Activated T-helper 1 cell treated with Interleukin-2 at 50 U/mL for 16 hours (primary cell): Measurements from ENCODE around the gene TEX10.
"Not testable (repeated sequence)": the region's sequence is repeated elsewhere in the genome, so short reads cannot be mapped to it uniquely, and the experiment has no call there.

Experiments
- DNase-seq: peaks from one replicate; pipeline ENCODE4 v3.0.0-alpha.2; 2020; ENCODE audit warnings: low read depth

Gene TEX10

GRCh38 chr9:100352727-100353505, at the start of gene TEX10:
Gene TEX10 (minus strand): TSS chr9:100352942. CDS start chr9:100349363, 3,579 bp downstream.
- peak; percentile 79 for DNase-seq

DNA sequence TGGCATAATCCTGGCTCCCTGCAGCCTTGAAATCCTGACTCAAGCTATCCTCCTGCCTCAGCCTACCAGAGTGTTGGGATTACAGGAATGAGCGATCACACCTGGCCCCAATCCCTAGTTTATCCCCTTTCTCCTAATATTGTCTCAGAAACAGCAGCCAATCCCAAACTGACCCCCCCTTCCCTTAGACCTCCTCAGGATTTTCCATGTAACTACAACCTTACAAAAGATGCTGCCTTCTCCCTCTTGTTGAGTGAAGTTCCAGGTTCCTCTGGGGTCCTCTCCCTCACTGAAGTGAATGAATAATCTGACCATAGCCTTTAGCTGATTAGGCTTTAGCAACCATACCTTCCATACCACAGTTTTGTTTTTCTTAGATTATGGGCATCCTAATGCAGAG, 48.3 kb upstream of the TEX10 start:
- DNase-seq, result no peak

GRCh38 chr9:100397529-100398266, 45.0 kb upstream of the TEX10 start:
- no peak for DNase-seq

GRCh38 chr9:100396769-100397168, 44.0 kb upstream of the TEX10 start:
- no peak for DNase-seq

- DNase-seq, result no peak
Observed at GRCh38 chr9:100394816-100395215, 42.1 kb upstream of the TEX10 start.

- no peak for DNase-seq
Observed at GRCh38 chr9:100394032-100394695, 41.4 kb upstream of the TEX10 start.

GRCh38 chr9:100392989-100393388, 40.2 kb upstream of the TEX10 start:
- not testable (repeated sequence) for DNase-seq

DNA sequence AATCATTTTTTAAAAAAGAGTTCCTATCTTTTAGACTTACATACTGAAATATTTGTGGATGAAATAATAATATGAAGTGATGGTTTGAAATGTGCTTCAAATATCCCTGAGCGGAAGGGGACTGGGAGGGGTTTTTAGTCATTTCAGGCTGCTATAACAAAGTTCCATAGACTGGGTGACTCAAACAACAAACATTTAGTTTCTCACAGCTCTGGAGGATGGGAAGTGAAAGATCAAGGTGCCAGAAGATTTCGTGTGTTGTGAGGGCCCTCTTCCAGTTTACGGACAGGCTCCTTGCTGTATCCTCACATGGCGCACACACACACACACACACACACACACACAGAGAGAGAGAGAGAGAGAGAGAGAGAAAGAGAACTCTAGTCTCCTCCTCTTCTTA, 27.1 kb upstream of the TEX10 start:
- no peak for DNase-seq

GRCh38 chr9:100377015-100377414, 24.3 kb upstream of the TEX10 start:
- no peak for DNase-seq

GRCh38 chr9:100375658-100376057, 22.9 kb upstream of the TEX10 start:
- DNase-seq, result no peak

DNA sequence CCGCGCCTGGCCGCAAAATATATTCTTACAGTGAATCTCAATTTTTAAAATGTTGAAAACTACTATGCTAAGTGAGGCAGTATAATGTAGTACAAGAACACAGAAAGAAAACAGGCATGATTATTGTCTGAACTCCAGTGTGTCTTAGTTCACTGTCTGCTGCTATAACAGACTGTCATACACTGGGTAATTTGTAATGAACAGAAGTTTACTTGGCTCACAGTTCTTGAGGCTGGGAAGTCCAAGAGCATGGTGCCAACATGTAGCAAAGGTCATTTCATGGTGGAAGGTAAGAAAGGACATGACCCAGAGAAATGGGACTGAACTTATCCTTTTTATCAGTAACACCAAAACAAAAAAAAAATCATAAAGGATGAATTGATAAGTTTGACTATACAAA, 19.9 kb upstream of the TEX10 start:
- DNase-seq, result no peak

- no peak for DNase-seq
Observed at GRCh38 chr9:100370064-100370723, 17.5 kb upstream of the TEX10 start.

- no peak for DNase-seq
Observed at GRCh38 chr9:100368672-100369071, 15.9 kb upstream of the TEX10 start.

- DNase-seq, result no peak
Observed at GRCh38 chr9:100366121-100366520, 13.4 kb upstream of the TEX10 start.

DNA sequence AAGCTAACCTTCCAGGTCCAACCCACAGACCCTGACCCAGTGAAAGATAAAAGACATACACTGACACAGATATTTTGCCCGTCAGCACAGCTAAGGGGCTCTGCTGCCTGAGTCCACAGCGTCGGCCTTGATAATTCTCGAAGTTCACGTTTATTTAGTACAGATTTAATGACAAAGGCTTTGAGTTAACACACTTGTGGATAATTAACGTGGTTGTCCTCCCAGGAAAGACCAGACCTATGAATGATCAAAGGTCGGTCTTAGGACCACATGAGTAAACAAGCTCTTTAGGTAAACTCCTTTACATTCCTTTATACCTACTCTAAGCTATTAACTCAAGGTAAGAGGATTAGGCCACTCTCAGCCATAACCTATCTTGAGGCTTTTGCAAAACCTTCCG, 11.3 kb upstream of the TEX10 start:
- DNase-seq, result no peak

DNA sequence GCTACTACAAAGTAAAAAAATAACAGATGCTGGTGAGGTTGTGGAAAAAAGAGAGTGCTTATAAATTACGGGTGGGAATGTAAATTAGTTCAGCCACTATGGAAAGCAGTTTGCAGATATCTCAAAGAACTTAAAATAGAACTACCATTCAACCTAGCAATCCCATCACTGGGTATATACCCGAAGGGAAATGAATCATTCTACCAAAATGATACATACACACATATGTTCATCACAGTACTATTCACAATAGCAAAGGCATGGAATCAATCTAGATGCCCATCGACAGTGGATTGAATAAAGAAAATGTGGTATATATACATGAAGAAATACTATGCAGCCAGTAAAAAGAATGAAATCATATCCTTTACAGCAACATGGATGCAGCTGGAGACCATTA, 6.3 kb upstream of the TEX10 start:
- no peak for DNase-seq

DNA sequence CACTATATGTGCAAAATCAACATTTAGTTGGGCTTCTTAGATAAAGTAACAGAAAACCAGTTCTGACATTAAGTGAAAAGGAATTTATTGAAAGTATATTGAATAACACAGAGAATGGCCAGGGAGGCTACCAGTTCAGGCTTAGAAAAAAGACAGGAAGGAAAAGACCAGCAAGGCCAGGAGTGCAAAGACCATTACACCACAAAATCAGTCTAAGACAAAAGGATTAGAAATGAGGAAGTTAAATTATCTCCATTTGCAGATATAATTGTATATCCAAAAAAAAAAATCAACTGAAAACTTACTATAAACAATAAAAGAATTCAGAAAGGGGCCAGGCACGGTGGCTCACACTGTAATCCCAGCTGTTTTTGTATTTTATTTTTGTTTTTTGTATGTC, 4.8 kb upstream of the TEX10 start:
- DNase-seq, result no peak

DNA sequence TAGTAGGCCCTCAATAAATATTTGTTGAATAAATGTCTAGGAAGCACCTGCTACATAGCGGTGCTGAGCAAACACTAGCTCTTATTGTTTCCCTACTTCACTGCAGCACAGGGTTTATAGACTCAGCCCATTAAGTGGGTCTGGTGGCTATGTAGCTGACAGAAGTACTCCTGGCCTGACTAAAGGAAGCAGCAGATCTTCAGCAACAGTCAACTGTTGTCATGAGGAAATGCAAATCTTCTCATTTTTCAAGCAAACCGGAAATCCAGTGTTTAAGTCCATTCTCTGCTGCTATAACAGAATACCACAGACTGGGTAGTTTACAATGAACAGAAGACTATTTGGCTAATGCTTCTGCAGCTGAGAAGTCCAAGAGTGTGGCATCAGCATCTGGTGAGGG, 2.8 kb upstream of the TEX10 start:
- no peak for DNase-seq

GRCh38 chr9:100354121-100354800, 1.5 kb upstream of the TEX10 start:
- DNase-seq, result no peak

GRCh38 chr9:100352201-100352726, 478 bp downstream of the TEX10 start:
- no peak for DNase-seq

DNA sequence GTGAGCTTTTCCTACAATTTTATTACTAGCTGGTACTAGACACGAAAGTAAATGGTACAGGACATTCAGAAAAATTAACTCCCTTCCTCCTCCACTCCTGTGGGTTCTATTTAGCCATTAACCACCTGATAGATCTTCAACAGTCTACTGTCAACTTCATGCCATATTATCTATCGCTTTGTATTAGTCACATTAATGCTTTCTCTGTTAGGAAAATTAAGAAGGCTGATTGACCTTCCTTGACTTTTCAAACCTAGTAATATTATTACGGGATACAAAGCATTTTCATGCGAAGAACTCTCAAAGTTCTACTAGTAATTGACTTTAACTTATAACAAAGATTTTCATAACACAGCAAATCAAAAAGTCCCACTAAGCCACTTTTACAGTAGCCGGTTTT, 1.2 kb downstream of the TEX10 start:
- no peak for DNase-seq

- no peak for DNase-seq
Observed at GRCh38 chr9:100350188-100350587, 2.6 kb downstream of the TEX10 start.
